SK-N-SH treated with all-trans-retinoic acid at 6 μM for 48 hours (cell line): Measurements from ENCODE around the gene NR1H3.

Experiments
- ATAC-seq: fragments of 200-7000 bp; cut with Tn5 transposase; 3 replicates; pipeline ENCODE4 v1.9.1; 2020; ENCODE audit warnings: mild to moderate bottlenecking, moderate library complexity
- ARNTL ChIP-seq: fragments of 450-650 bp; formaldehyde crosslinking; IDR thresholded peaks from 2 replicates; pipeline ENCODE4 v1.5.0; 2020; ENCODE audit warnings: low read depth, mild to moderate bottlenecking, moderate library complexity, borderline replicate concordance
- CREB5 ChIP-seq: fragments of 250-450 bp; sonication (Bioruptor Pico); IDR thresholded peaks from 2 replicates; pipeline ENCODE4 v1.5.1; 2020; ENCODE audit warnings: low read depth, mild to moderate bottlenecking, moderate library complexity
- CSRNP3 ChIP-seq: fragments of 250-450 bp; sonication (Bioruptor Pico); IDR thresholded peaks from 2 replicates; pipeline ENCODE4 v1.5.1; 2021; ENCODE audit warnings: mild to moderate bottlenecking, moderate library complexity
- ESRRG ChIP-seq: fragments of 250-450 bp; sonication (Bioruptor Pico); IDR thresholded peaks from 2 replicates; pipeline ENCODE4 v1.6.1; 2021; ENCODE audit warnings: mild to moderate bottlenecking
- GLIS3 ChIP-seq: fragments of 250-450 bp; sonication (Bioruptor Pico); IDR thresholded peaks from 2 replicates; pipeline ENCODE4 v1.5.0; 2020; ENCODE audit warnings: mild to moderate bottlenecking, moderate library complexity
- ISL1 ChIP-seq: fragments of 250-450 bp; sonication (Bioruptor Pico); IDR thresholded peaks from 2 replicates; pipeline ENCODE4 v2.1.2; 2022; ENCODE audit warnings: mild to moderate bottlenecking, moderate library complexity
- OSR1 ChIP-seq: fragments of 250-450 bp; sonication (Bioruptor Pico); IDR thresholded peaks from 2 replicates; pipeline ENCODE4 v1.8.0; 2022; ENCODE audit warnings: moderate library complexity, mild to moderate bottlenecking, inconsistent platforms
- POU6F1 ChIP-seq: fragments of 250-450 bp; sonication (Bioruptor Pico); IDR thresholded peaks from 2 replicates; pipeline ENCODE4 v1.8.0; 2021; ENCODE audit warnings: low read depth, mild to moderate bottlenecking, moderate library complexity, borderline replicate concordance
- SNAI2 ChIP-seq: fragments of 250-450 bp; sonication (Bioruptor Pico); IDR thresholded peaks from 2 replicates; pipeline ENCODE4 v1.5.0; 2020; ENCODE audit warnings: mild to moderate bottlenecking, moderate library complexity
- TCF4 ChIP-seq: fragments of 250-450 bp; sonication (Bioruptor Pico); IDR thresholded peaks from 2 replicates; pipeline ENCODE4 v1.8.0; 2021; ENCODE audit warnings: mild to moderate bottlenecking, moderate library complexity, borderline replicate concordance
- TOX ChIP-seq: fragments of 250-450 bp; sonication (Bioruptor Pico); IDR thresholded peaks from 2 replicates; pipeline ENCODE4 v1.8.0; 2021; ENCODE audit warnings: mild to moderate bottlenecking, moderate library complexity, borderline replicate concordance
- ZC3H10 ChIP-seq: fragments of 250-450 bp; sonication (Bioruptor Pico); IDR thresholded peaks from 2 replicates; pipeline ENCODE4 v1.5.1; 2021; ENCODE audit warnings: mild to moderate bottlenecking, moderate library complexity
- ZFP3 ChIP-seq: fragments of 250-450 bp; sonication (Bioruptor Pico); IDR thresholded peaks from 2 replicates; pipeline ENCODE4 v1.5.0; 2020; ENCODE audit warnings: mild to moderate bottlenecking, moderate library complexity
- ZFP30 ChIP-seq: fragments of 450-650 bp; formaldehyde crosslinking; IDR thresholded peaks from 2 replicates; pipeline ENCODE4 v1.5.0; 2022; ENCODE audit warnings: mild to moderate bottlenecking, moderate library complexity
- ZNF565 ChIP-seq: fragments of 450-650 bp; formaldehyde crosslinking; conservative IDR thresholded peaks from 2 replicates; pipeline ENCODE4 v1.5.0; 2020; ENCODE audit warnings: low read depth, mild to moderate bottlenecking, moderate library complexity
- ZNF70 ChIP-seq: fragments of 450-650 bp; formaldehyde crosslinking; IDR thresholded peaks from 2 replicates; pipeline ENCODE4 v1.5.0; 2020; ENCODE audit warnings: mild to moderate bottlenecking, moderate library complexity
- ZNF8 ChIP-seq: fragments of 450-650 bp; formaldehyde crosslinking; IDR thresholded peaks from 2 replicates; pipeline ENCODE4 v1.5.0; 2020; ENCODE audit warnings: mild to moderate bottlenecking, moderate library complexity
- TF ChIP-seq, protein P1 (sequence below): fragments of 250-450 bp; sonication (Bioruptor Pico); IDR thresholded peaks from 2 replicates; pipeline ENCODE4 v1.8.0; 2020; ENCODE audit warnings: mild to moderate bottlenecking, moderate library complexity, borderline replicate concordance

NR1H3 gene

GRCh38 chr11:47285969-47286770 is 28.4 kb downstream of the NR1H3 start:
- TF ChIP-seq CSRNP3 (CRISPR knock-in tag) (no peak), ZNF8 (no peak), OSR1 (CRISPR knock-in tag) (no peak), ZFP3 (no peak), ZFP30 (CRISPR knock-in tag) (no peak), TCF4 (CRISPR knock-in tag) (no peak), GLIS3 (CRISPR knock-in tag) (no peak)
- no peak for ATAC-seq

GRCh38 chr11:47288066-47288465 is 30.3 kb downstream of the NR1H3 start:
- TF ChIP-seq TOX (CRISPR knock-in tag) (no peak), OSR1 (CRISPR knock-in tag) (no peak)
- TF ChIP-seq, all 23 proteins: peak for 0
- no peak for ATAC-seq

DNA sequence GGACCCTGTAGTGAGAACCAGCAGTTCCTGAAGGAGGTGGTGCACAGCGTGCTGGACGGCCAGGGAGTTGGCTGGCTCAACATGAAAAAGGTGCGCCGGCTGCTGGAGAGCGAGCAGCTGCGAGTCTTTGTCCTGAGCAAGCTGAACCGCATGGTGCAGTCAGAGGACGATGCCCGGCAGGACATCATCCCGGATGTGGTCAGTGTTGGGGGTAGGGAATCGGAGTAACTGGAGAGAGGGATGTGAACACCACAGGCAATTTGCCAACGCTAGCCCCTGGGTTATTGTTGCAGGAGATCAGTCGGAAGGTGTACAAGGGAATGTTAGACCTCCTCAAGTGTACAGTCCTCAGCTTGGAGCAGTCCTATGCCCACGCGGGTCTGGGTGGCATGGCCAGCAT is 32.1 kb downstream of the NR1H3 start:
- ATAC-seq = no peak
- TF ChIP-seq CREB5 (CRISPR knock-in tag) = no peak
- no peak for TF ChIP-seq SNAI2
- no peak for TF ChIP-seq ISL1 (CRISPR knock-in tag)
- TF ChIP-seq CSRNP3 (CRISPR knock-in tag) = no peak
- no peak for TF ChIP-seq ZNF565 (CRISPR knock-in tag)
- TF ChIP-seq ZNF8 = no peak
- no peak for TF ChIP-seq ZC3H10 (CRISPR knock-in tag)

DNA sequence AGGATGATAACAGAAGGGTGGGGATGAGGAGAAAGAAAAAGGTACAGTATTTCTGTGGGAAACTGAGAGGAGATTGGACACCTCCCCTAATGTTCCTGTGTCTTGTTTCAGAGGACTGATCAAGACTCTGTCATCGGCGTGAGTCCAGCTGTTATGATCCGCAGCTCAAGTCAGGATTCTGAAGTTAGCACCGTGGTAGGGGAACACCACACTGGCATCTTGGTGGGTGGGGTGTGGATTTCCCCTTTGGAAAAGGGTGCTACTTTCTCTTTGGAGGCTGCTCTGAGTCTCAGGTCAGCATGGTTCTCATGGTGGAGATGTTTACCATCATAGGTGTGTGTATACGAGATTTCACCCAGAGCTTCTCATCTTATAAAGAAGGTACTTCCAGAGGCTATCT is 37.6 kb downstream of the NR1H3 start:
- TF ChIP-seq, protein P1, sequence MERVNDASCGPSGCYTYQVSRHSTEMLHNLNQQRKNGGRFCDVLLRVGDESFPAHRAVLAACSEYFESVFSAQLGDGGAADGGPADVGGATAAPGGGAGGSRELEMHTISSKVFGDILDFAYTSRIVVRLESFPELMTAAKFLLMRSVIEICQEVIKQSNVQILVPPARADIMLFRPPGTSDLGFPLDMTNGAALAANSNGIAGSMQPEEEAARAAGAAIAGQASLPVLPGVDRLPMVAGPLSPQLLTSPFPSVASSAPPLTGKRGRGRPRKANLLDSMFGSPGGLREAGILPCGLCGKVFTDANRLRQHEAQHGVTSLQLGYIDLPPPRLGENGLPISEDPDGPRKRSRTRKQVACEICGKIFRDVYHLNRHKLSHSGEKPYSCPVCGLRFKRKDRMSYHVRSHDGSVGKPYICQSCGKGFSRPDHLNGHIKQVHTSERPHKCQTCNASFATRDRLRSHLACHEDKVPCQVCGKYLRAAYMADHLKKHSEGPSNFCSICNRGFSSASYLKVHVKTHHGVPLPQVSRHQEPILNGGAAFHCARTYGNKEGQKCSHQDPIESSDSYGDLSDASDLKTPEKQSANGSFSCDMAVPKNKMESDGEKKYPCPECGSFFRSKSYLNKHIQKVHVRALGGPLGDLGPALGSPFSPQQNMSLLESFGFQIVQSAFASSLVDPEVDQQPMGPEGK (CRISPR knock-in tag) = no peak
- no peak for TF ChIP-seq TCF4 (CRISPR knock-in tag)
- TF ChIP-seq ESRRG (CRISPR knock-in tag) = no peak
- no peak for TF ChIP-seq ZNF8
- no peak for ATAC-seq

DNA sequence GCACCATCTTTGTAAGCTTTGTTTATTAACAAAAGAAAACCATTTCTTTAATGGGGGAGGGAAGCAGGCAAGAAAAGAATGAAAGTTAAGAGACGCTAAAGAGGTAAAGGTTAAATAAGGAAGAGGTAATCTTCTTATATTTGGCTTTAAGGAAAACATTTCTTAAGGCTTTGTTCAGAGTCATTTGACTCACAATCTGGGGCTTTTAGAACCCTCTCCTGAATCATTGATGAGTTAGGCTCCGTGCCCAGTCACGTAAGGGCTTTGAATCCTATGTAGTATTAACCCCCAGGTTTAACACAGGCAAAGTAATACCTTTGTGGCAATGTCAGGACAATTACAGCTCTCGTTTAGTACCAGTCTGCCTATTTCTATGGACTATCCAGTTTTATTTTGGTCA is 38.2 kb downstream of the NR1H3 start:
- ATAC-seq = no peak
- TF ChIP-seq ISL1 (CRISPR knock-in tag) (no peak), ZNF70 (no peak), POU6F1 (CRISPR knock-in tag) (no peak), OSR1 (CRISPR knock-in tag) (no peak), SNAI2 (no peak), CREB5 (CRISPR knock-in tag) (no peak), ARNTL (CRISPR knock-in tag) (no peak)
